K562 (cell line): ENCODE measurements around the gene SOBP. TPM values are rescaled to one million over a fixed set of nuclear protein-coding genes. Genes with fewer than 3 reads are reported as not detected.

Experiments
- BRD4 ChIP-seq: fragments of 200-600 bp; sonication (generic); IDR thresholded peaks from 2 replicates; pipeline ENCODE4 v1.6.1; 2017; ENCODE audit warnings: inconsistent platforms
- ELF1 ChIP-seq: fragments of 200-800 bp; sonication (Bioruptor generic); IDR thresholded peaks from 2 replicates; pipeline ENCODE4 v1.6.1; 2016; ENCODE audit warnings: missing genetic modification characterization, missing compliant biosample characterization
- ETV5 ChIP-seq: sonication (generic); formaldehyde crosslinking; IDR thresholded peaks from 2 replicates; pipeline ENCODE4 v1.4.0; 2020; ENCODE audit warnings: low read depth, mild to moderate bottlenecking, missing genetic modification reagents
- ID3 ChIP-seq, 2 experiments: fragments of 250-450 bp in 1 of 2; fragments of 450-650 bp in 1 of 2; sonication (Bioruptor Pico) in 1 of 2; IDR thresholded peaks; 2 replicates each; pipeline versions ENCODE4 v1.6.1 to v1.8.0; 2016 to 2021; ENCODE audit warnings: mild to moderate bottlenecking in 2 of 2, moderate library complexity in 2 of 2, missing compliant biosample characterization in 1 of 2, missing genetic modification characterization in 1 of 2
- JUN ChIP-seq, 2 experiments: sonication (generic) in 1 of 2; formaldehyde crosslinking in 1 of 2; IDR thresholded peaks; 2 replicates each; pipeline versions ENCODE4 v1.6.1 to v1.8.0; 2012 to 2022; ENCODE audit warnings: borderline replicate concordance in 2 of 2, mild to moderate bottlenecking in 2 of 2, improper control_type of control experiment in 1 of 2, low read depth in 1 of 2, low read length in 1 of 2, missing genetic modification reagents in 1 of 2
- JUND ChIP-seq, 2 experiments: IDR thresholded peaks; 2 replicates in 1 of 2; 3 replicates in 1 of 2; pipeline ENCODE4 v1.6.1; 2011; ENCODE audit warnings: borderline replicate concordance in 2 of 2, low read depth in 2 of 2, low read length in 2 of 2, improper control_type of control experiment in 1 of 2, missing biosample characterization in 1 of 2, missing genetic modification characterization in 1 of 2, missing genetic modification reagents in 1 of 2
- L3MBTL2 ChIP-seq: fragments of 450-650 bp; IDR thresholded peaks from 2 replicates; pipeline ENCODE4 v1.6.1; 2016; ENCODE audit warnings: mild to moderate bottlenecking, moderate library complexity
- MTA2 ChIP-seq: fragments of 450-650 bp; IDR thresholded peaks from 2 replicates; pipeline ENCODE4 v1.6.1; 2016; ENCODE audit warnings: low read depth
- NEUROD1 ChIP-seq: fragments of 150-350 bp; IDR thresholded peaks from 2 replicates; pipeline ENCODE4 v1.6.1; 2014; ENCODE audit warnings: borderline replicate concordance, low read length, low read depth; ENCODE audit not compliant: partially characterized antibody
- PKNOX1 ChIP-seq: fragments of 450-650 bp; IDR thresholded peaks from 2 replicates; pipeline ENCODE4 v1.6.1; 2016
- PTTG1 ChIP-seq: fragments of 450-650 bp; IDR thresholded peaks from 2 replicates; pipeline ENCODE4 v1.6.1; 2016; ENCODE audit warnings: low read depth, mild to moderate bottlenecking, missing genetic modification characterization, missing compliant biosample characterization
- SMAD1 ChIP-seq: fragments of 150-350 bp; IDR thresholded peaks from 2 replicates; pipeline ENCODE4 v1.6.1; 2014; ENCODE audit warnings: low read length, low read depth; ENCODE audit not compliant: partially characterized antibody
- STAT6 ChIP-seq: sonication (generic); formaldehyde crosslinking; IDR thresholded peaks from 2 replicates; pipeline ENCODE4 v1.8.1; 2023; ENCODE audit warnings: mild to moderate bottlenecking, missing genetic modification reagents
- VEZF1 ChIP-seq: fragments of 200-800 bp; sonication (Bioruptor generic); IDR thresholded peaks from 2 replicates; pipeline ENCODE4 v1.6.1; 2017; ENCODE audit warnings: missing genetic modification characterization, missing compliant biosample characterization
- ZNF3 ChIP-seq: fragments of 250-450 bp; sonication (Bioruptor Pico); IDR thresholded peaks from 2 replicates; pipeline ENCODE4 v1.5.0; 2021; ENCODE audit warnings: mild to moderate bottlenecking, moderate library complexity
- polyA plus RNA-seq, 8 experiments: library from polyadenylated mRNA; depleted of rRNA in 4 of 8; stranded (reverse) in 5 of 8; unstranded in 3 of 8; fragments of >200 nt; fragmentation: Nextera tagmentation in 2 of 8; fragmentation: Illumina TruSeq in 1 of 8; extraction: Ambion mirVana in 2 of 8; extraction: Trizol in 1 of 8; gene quantifications; 2 replicates each; pipeline versions ENCODE4 v1.2.1 to v1.2.3, GENCODE V29; 2011 to 2014; ENCODE audit warnings: inconsistent platforms in 1 of 8, missing spikeins in 1 of 8
- total RNA-seq, 7 experiments: library from RNA; depleted of rRNA in 6 of 7; stranded (reverse); fragments of >200 nt in 6 of 7; fragmentation: Illumina TruSeq in 2 of 7; extraction: Trizol in 2 of 7; gene quantifications; 2 replicates each; pipeline versions ENCODE4 v1.2.1 to v1.2.3, GENCODE V29; 2011 to 2021; ENCODE audit warnings: low replicate concordance in 1 of 7
- TF ChIP-seq, protein P1 (sequence below), 3 experiments: fragments of 200-800 bp in 1 of 3; fragments of 250-450 bp in 1 of 3; fragments of 450-650 bp in 1 of 3; sonication (Bioruptor Pico) in 1 of 3; sonication (Bioruptor generic) in 1 of 3; formaldehyde crosslinking in 1 of 3; IDR thresholded peaks; 2 replicates each; pipeline versions ENCODE4 v1.6.1 to v1.8.0; 2016 to 2022; ENCODE audit warnings: mild to moderate bottlenecking in 2 of 3, missing genetic modification characterization in 2 of 3, missing compliant biosample characterization in 1 of 3, moderate library complexity in 1 of 3

Gene SOBP
- total and polyA plus RNA-seq, 9 of the 15 experiments (the other 6 are each of a cell fraction or from before 2014, with no cell fraction given): 0.16 TPM; not detected in 8

GRCh38 chr6:107542192-107542668 is 52.3 kb downstream of the SOBP start (continued):
- TF ChIP-seq, protein P1, sequence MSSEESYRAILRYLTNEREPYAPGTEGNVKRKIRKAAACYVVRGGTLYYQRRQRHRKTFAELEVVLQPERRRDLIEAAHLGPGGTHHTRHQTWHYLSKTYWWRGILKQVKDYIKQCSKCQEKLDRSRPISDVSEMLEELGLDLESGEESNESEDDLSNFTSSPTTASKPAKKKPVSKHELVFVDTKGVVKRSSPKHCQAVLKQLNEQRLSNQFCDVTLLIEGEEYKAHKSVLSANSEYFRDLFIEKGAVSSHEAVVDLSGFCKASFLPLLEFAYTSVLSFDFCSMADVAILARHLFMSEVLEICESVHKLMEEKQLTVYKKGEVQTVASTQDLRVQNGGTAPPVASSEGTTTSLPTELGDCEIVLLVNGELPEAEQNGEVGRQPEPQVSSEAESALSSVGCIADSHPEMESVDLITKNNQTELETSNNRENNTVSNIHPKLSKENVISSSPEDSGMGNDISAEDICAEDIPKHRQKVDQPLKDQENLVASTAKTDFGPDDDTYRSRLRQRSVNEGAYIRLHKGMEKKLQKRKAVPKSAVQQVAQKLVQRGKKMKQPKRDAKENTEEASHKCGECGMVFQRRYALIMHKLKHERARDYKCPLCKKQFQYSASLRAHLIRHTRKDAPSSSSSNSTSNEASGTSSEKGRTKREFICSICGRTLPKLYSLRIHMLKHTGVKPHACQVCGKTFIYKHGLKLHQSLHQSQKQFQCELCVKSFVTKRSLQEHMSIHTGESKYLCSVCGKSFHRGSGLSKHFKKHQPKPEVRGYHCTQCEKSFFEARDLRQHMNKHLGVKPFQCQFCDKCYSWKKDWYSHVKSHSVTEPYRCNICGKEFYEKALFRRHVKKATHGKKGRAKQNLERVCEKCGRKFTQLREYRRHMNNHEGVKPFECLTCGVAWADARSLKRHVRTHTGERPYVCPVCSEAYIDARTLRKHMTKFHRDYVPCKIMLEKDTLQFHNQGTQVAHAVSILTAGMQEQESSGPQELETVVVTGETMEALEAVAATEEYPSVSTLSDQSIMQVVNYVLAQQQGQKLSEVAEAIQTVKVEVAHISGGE (CRISPR knock-in tag; IDR thresholded peaks at IDR 0.05): no peak
- TF ChIP-seq VEZF1 (CRISPR knock-in tag) (no peak; the same call in 1 of the 2 replicates), ZNF3 (CRISPR knock-in tag) (no peak), ID3 (CRISPR knock-in tag; IDR thresholded peaks at IDR 0.05) (no peak), ID3 (tag; IDR thresholded peaks at IDR 0.05) (no peak), PTTG1 (tag) (no peak), PKNOX1 (peak; percentile 44; the same call in 1 of the 2 replicates), SMAD1 (no peak), JUN (IDR thresholded peaks at IDR 0.05; ENCODE audit: borderline replicate concordance, low read depth, low read length) (no peak), JUN (CRISPR knock-in tag; IDR thresholded peaks at IDR 0.05; ENCODE audit: borderline replicate concordance) (no peak), BRD4 (no peak), JUND (IDR thresholded peaks at IDR 0.05; ENCODE audit: borderline replicate concordance, low read depth, low read length) (peak; percentile 64), JUND (tag; IDR thresholded peaks at IDR 0.05; ENCODE audit: borderline replicate concordance, low read depth, low read length) (peak; percentile 26; the same call in 1 of the 3 replicates), NEUROD1 (no peak), STAT6 (CRISPR knock-in tag) (no peak), ELF1 (tag) (no peak), MTA2 (no peak), L3MBTL2 (0 out of 2 replicates have a peak, but pooled peaks have one; percentile 30), ETV5 (CRISPR knock-in tag) (no peak)
